Mesendoderm (in vitro differentiated cells): ENCODE measurements around the gene KIFC1.

Source experiments
- DNase-seq: peaks from one replicate; pipeline ENCODE4 v3.0.0; 2013
- H2AK5ac ChIP-seq: 2 replicates; pipeline ENCODE4 v1.6.1; 2013; ENCODE audit warnings: low read length, inconsistent platforms
- H2BK120ac ChIP-seq: 2 replicates; pipeline ENCODE4 v1.6.1; 2013; ENCODE audit warnings: low read depth, mild to moderate bottlenecking, low read length, moderate library complexity, mixed read lengths
- H2BK15ac ChIP-seq: replicated peaks from 2 replicates; pipeline ENCODE4 v1.6.1; 2013; ENCODE audit warnings: low read depth, mild to moderate bottlenecking, moderate library complexity
- H2BK5ac ChIP-seq: 2 replicates; pipeline ENCODE4 v1.6.1; 2013; ENCODE audit warnings: low read length, inconsistent platforms
- H3K18ac ChIP-seq: 2 replicates; pipeline ENCODE4 v1.6.1; 2013; ENCODE audit warnings: mild to moderate bottlenecking, low read length, mixed read lengths
- H3K23ac ChIP-seq: one replicate; pipeline ENCODE4 v1.6.1; 2013; ENCODE audit warnings: low read length
- H3K27ac ChIP-seq: 2 replicates; pipeline ENCODE4 v1.5.1; 2013; ENCODE audit warnings: low read depth, mild to moderate bottlenecking, inconsistent platforms, low read length, moderate library complexity
- H3K27me3 ChIP-seq: 2 replicates; pipeline ENCODE4 v1.6.1; 2013; ENCODE audit warnings: low read length, control low read depth, mild to moderate bottlenecking, inconsistent platforms; ENCODE audit not compliant: insufficient read depth, poor library complexity
- H3K36me3 ChIP-seq: 2 replicates; pipeline ENCODE4 v1.6.1; 2013; ENCODE audit warnings: low read length, inconsistent platforms; ENCODE audit not compliant: control insufficient read depth, insufficient read depth
- H3K4ac ChIP-seq: one replicate; pipeline ENCODE4 v1.6.1; 2013; ENCODE audit warnings: low read depth, mild to moderate bottlenecking, low read length, moderate library complexity
- H3K4me1 ChIP-seq: 2 replicates; pipeline ENCODE4 v1.6.1; 2013; ENCODE audit warnings: low read depth, low read length, inconsistent platforms; ENCODE audit not compliant: control insufficient read depth
- H3K4me2 ChIP-seq: 2 replicates; pipeline ENCODE4 v1.6.1; 2013; ENCODE audit warnings: low read length
- H3K4me3 ChIP-seq: 2 replicates; pipeline ENCODE4 v1.5.1; 2013; ENCODE audit warnings: mild to moderate bottlenecking, low read length
- H3K56ac ChIP-seq: one replicate; pipeline ENCODE4 v1.6.1; 2013; ENCODE audit warnings: low read length
- H3K79me1 ChIP-seq: 2 replicates; pipeline ENCODE4 v1.6.1; 2013; ENCODE audit warnings: low read length, inconsistent platforms
- H3K79me2 ChIP-seq: 2 replicates; pipeline ENCODE4 v1.6.1; 2013; ENCODE audit warnings: mild to moderate bottlenecking, low read length; ENCODE audit not compliant: control insufficient read depth, insufficient read depth
- H3K9ac ChIP-seq: 2 replicates; pipeline ENCODE4 v1.6.1; 2013; ENCODE audit warnings: low read length, inconsistent platforms
- H4K5ac ChIP-seq: one replicate; pipeline ENCODE4 v1.6.1; 2013; ENCODE audit warnings: low read length
- H4K8ac ChIP-seq: one replicate; pipeline ENCODE4 v1.6.1; 2013; ENCODE audit warnings: low read depth, mild to moderate bottlenecking, control low read depth, low read length, moderate library complexity
- WGBS: extraction: QIAGEN DNeasy Blood & Tissue Kit; methylation state at CpG from one replicate; pipeline ENCODE4 v1.1.7; 2013; ENCODE audit warnings: low lambda C conversion rate, missing lambda C conversion rate; ENCODE audit not compliant: insufficient coverage; ENCODE audit errors: extremely low coverage; 5-methylcytosine and 5-hydroxymethylcytosine counted together

Gene KIFC1

GRCh38 chr6:33428966-33429749 is 37.5 kb downstream of the KIFC1 start:
- Histone ChIP-seq H2AK5ac (no peak overlapping the region), H3K79me1 (peaks cover 29% of the 10 kb centered on the region), H4K8ac (no peak overlapping the region), H3K79me2 (peaks cover 42% of the 10 kb centered on the region), H3K27ac (no peak overlapping the region), H3K4me1 (peaks cover 42% of the 10 kb centered on the region), H3K27me3 (no peaks in the 10 kb centered on the region), H2BK15ac (no peak overlapping the region), H3K9ac (peak overlapping the region; percentile 79), H2BK120ac (no peak overlapping the region), H2BK5ac (no peak overlapping the region), H4K5ac (no peak overlapping the region), H3K18ac (no peak overlapping the region), H3K23ac (peak overlapping the region; percentile 38), H3K4me3 (no peak overlapping the region), H3K56ac (peak overlapping the region; percentile 2), H3K4ac (no peak overlapping the region), H3K4me2 (no peak overlapping the region), H3K36me3 (no peaks in the 10 kb centered on the region)
- no peak for DNase-seq
- no CpG with 5 or more reads among the region's 5 CpGs for WGBS

GRCh38 chr6:33429750-33430052 is 38.1 kb downstream of the KIFC1 start:
- Histone ChIP-seq H3K4ac (no peak overlapping the region), H3K18ac (no peak overlapping the region), H4K5ac (no peak overlapping the region), H2AK5ac (no peak overlapping the region), H3K4me1 (peaks cover 40% of the 10 kb centered on the region), H4K8ac (no peak overlapping the region), H3K4me3 (no peak overlapping the region), H3K79me1 (peaks cover 29% of the 10 kb centered on the region), H3K9ac (peak overlapping the region; percentile 11), H2BK15ac (no peak overlapping the region), H3K4me2 (no peak overlapping the region), H2BK5ac (no peak overlapping the region), H3K23ac (peak overlapping the region; percentile 38), H3K27me3 (no peaks in the 10 kb centered on the region), H3K56ac (peak overlapping the region; percentile 2), H3K79me2 (peaks cover 43% of the 10 kb centered on the region), H3K36me3 (no peaks in the 10 kb centered on the region), H2BK120ac (no peak overlapping the region), H3K27ac (no peak overlapping the region)
- no peak for DNase-seq
- WGBS = no CpG with 5 or more reads among the region's 2 CpGs

GRCh38 chr6:33430334-33430733 is 38.7 kb downstream of the KIFC1 start:
- no peak overlapping the region for H3K4ac ChIP-seq
- H3K18ac ChIP-seq = no peak overlapping the region
- no peak for DNase-seq
- H3K9ac ChIP-seq = peak overlapping the region; percentile 11
- peaks cover 46% of the 10 kb centered on the region for H3K79me2 ChIP-seq
- H3K56ac ChIP-seq = peak overlapping the region; percentile 70
- peaks cover 2% of the 10 kb centered on the region for H3K36me3 ChIP-seq
- peak overlapping the region; percentile 52 for H2BK5ac ChIP-seq
- peak overlapping the region; percentile 98 for H3K27ac ChIP-seq
- H2BK15ac ChIP-seq = no peak overlapping the region
- H3K4me2 ChIP-seq = no peak overlapping the region
- H2BK120ac ChIP-seq = no peak overlapping the region
- peaks cover 35% of the 10 kb centered on the region for H3K4me1 ChIP-seq
- peaks cover 30% of the 10 kb centered on the region for H3K79me1 ChIP-seq
- no peak overlapping the region for H3K23ac ChIP-seq
- no peaks in the 10 kb centered on the region for H3K27me3 ChIP-seq
- no peak overlapping the region for H4K5ac ChIP-seq
- peak overlapping the region; percentile 2 for H2AK5ac ChIP-seq
- WGBS = no CpG with 5 or more reads among the region's 2 CpGs
- no peak overlapping the region for H3K4me3 ChIP-seq
- H4K8ac ChIP-seq = no peak overlapping the region

GRCh38 chr6:33430991-33431879 is 39.6 kb downstream of the KIFC1 start:
- Histone ChIP-seq H3K4me1 (peaks cover 35% of the 10 kb centered on the region), H3K23ac (peak overlapping the region; percentile 69), H3K9ac (peak overlapping the region; percentile 71), H3K27ac (peak overlapping the region; percentile 98), H4K5ac (no peak overlapping the region), H3K18ac (peak overlapping the region; percentile 86), H4K8ac (peak overlapping the region; percentile 94), H2BK120ac (peak overlapping the region; percentile 39), H3K4ac (peak overlapping the region; percentile 87), H3K79me2 (peaks cover 46% of the 10 kb centered on the region), H2BK5ac (peak overlapping the region; percentile 98), H2BK15ac (peak overlapping the region; percentile 11), H3K79me1 (peaks cover 33% of the 10 kb centered on the region), H3K56ac (peak overlapping the region; percentile 81), H2AK5ac (peak overlapping the region; percentile 97), H3K27me3 (no peaks in the 10 kb centered on the region), H3K4me2 (peak overlapping the region; percentile 71), H3K36me3 (peaks cover 9% of the 10 kb centered on the region), H3K4me3 (peak overlapping the region; percentile 33)
- no CpG with 5 or more reads among the region's 12 CpGs for WGBS
- peak; percentile 98 for DNase-seq

- peaks cover 34% of the 10 kb centered on the region for H3K4me1 ChIP-seq
- H2BK5ac ChIP-seq = peak overlapping the region; percentile 98
- peak overlapping the region; percentile 98 for H3K27ac ChIP-seq
- H3K36me3 ChIP-seq = peaks cover 9% of the 10 kb centered on the region
- no peak overlapping the region for H2BK15ac ChIP-seq
- H3K79me1 ChIP-seq = peaks cover 31% of the 10 kb centered on the region
- peak overlapping the region; percentile 69 for H3K23ac ChIP-seq
- peaks cover 44% of the 10 kb centered on the region for H3K79me2 ChIP-seq
- no CpG with 5 or more reads among the region's 12 CpGs for whole genome bisulfite sequencing
- no peak overlapping the region for H4K5ac ChIP-seq
- peak overlapping the region; percentile 87 for H3K4ac ChIP-seq
- peak; percentile 39 for DNase-seq
- no peaks in the 10 kb centered on the region for H3K27me3 ChIP-seq
- peak overlapping the region; percentile 71 for H3K4me2 ChIP-seq
- H2AK5ac ChIP-seq = peak overlapping the region; percentile 97
- peak overlapping the region; percentile 94 for H4K8ac ChIP-seq
- peak overlapping the region; percentile 71 for H3K9ac ChIP-seq
- no peak overlapping the region for H3K4me3 ChIP-seq
- H3K56ac ChIP-seq = peak overlapping the region; percentile 81
- H3K18ac ChIP-seq = peak overlapping the region; percentile 86
- H2BK120ac ChIP-seq = peak overlapping the region; percentile 66
Measured at GRCh38 chr6:33431880-33432541, 40.4 kb downstream of the KIFC1 start.
